OCI-LY7 (cell line): ENCODE measurements around the gene DPPA5. TPM values are rescaled to one million over a fixed set of nuclear protein-coding genes. Genes with fewer than 3 reads are reported as not detected.

Experiments used
- BruUV-seq: library from RNA; stranded (reverse); fragments of 400-500 nt; replicated peaks from 2 replicates; lab custom pipeline; 2021; lab: Mats Ljungman, UMichigan
- CTCF ChIA-PET: fragments of 300-600 bp; sonication (Branson Sonifier 250); formaldehyde crosslinking; loops from one replicate; lab custom pipeline; 2022; ENCODE audit warnings: antibody characterized with exemption; ENCODE audit not compliant: unreplicated experiment; lab: Charles Lee
- POLR2A ChIA-PET: fragments of 300-600 bp; sonication (Branson Sonifier 250); formaldehyde crosslinking; loops from one replicate; lab custom pipeline; 2022; ENCODE audit warnings: antibody characterized with exemption; lab: Charles Lee
- DNase-seq: peaks from one replicate; pipeline ENCODE4 v3.0.0-alpha.2; 2015; ENCODE audit warnings: low spot score
- H2AFZ ChIP-seq: fragments of 200-600 bp; sonication (generic), shearing (Covaris generic); 2 replicates; pipeline ENCODE4 v1.6.1; 2014; ENCODE audit warnings: mild to moderate bottlenecking, antibody characterized with exemption, low read length, moderate library complexity
- H3K27ac ChIP-seq: fragments of 200-600 bp; sonication (generic); 2 replicates; pipeline ENCODE4 v1.5.1; 2014; ENCODE audit warnings: mixed run types, low read depth, mild to moderate bottlenecking, moderate library complexity, low read length, inconsistent platforms; ENCODE audit not compliant: poor library complexity, severe bottlenecking
- H3K36me3 ChIP-seq: fragments of 200-600 bp; sonication (generic); 2 replicates; pipeline ENCODE4 v1.6.1; 2014; ENCODE audit warnings: mild to moderate bottlenecking, antibody characterized with exemption, low read length, moderate library complexity, mixed read lengths; ENCODE audit not compliant: insufficient read depth
- H3K4me1 ChIP-seq: fragments of 200-600 bp; sonication (generic); 2 replicates; pipeline ENCODE4 v1.5.1; 2014; ENCODE audit warnings: mild to moderate bottlenecking, low read length; ENCODE audit not compliant: insufficient read depth, poor library complexity, severe bottlenecking
- H3K4me2 ChIP-seq: fragments of 200-600 bp; sonication (generic); 2 replicates; pipeline ENCODE4 v1.6.1; 2014; ENCODE audit warnings: mild to moderate bottlenecking, low read length
- H3K4me3 ChIP-seq: fragments of 200-600 bp; sonication (generic); 2 replicates; pipeline ENCODE4 v1.5.1; 2014; ENCODE audit warnings: mild to moderate bottlenecking, low read depth, low read length; ENCODE audit not compliant: poor library complexity, severe bottlenecking
- H3K79me2 ChIP-seq: fragments of 200-600 bp; sonication (generic); 2 replicates; pipeline ENCODE4 v1.6.1; 2016; ENCODE audit warnings: low read depth, mild to moderate bottlenecking, low read length, moderate library complexity, mixed read lengths; ENCODE audit not compliant: insufficient read depth
- H3K9me2 ChIP-seq: fragments of 200-600 bp; sonication (generic); 2 replicates; pipeline ENCODE4 v1.6.1; 2016; ENCODE audit warnings: mild to moderate bottlenecking, low read length, mixed read lengths; ENCODE audit not compliant: insufficient read depth
- H3K9me3 ChIP-seq: fragments of 200-600 bp; sonication (generic); 2 replicates; pipeline ENCODE4 v1.6.1; 2014; ENCODE audit warnings: mild to moderate bottlenecking, mixed run types, low read length, mixed read lengths
- H4K20me1 ChIP-seq: fragments of 200-600 bp; sonication (generic); 2 replicates; pipeline ENCODE4 v1.6.1; 2014; ENCODE audit warnings: mild to moderate bottlenecking, antibody characterized with exemption, low read length, moderate library complexity, mixed read lengths; ENCODE audit not compliant: insufficient read depth
- EZH2phosphoT487 ChIP-seq: fragments of 200-600 bp; sonication (generic); IDR thresholded peaks from 2 replicates; pipeline ENCODE4 v1.6.1; 2018; ENCODE audit warnings: low read depth, borderline replicate concordance, mild to moderate bottlenecking, mixed run types, antibody characterized with exemption, low read length, moderate library complexity, mixed read lengths
- intact Hi-C: fragments of 100-400 bp; cut with micrococcal nuclease; formaldehyde crosslinking; loops from one replicate; pipeline ENCODE4 v1.10.0; 2022; ENCODE audit not compliant: unreplicated experiment
- total RNA-seq, 2 experiments: library from RNA; depleted of rRNA in 1 of 2; stranded (reverse); fragments of >200 nt in 1 of 2; shearing (Covaris generic) in 1 of 2; gene quantifications; 2 replicates each; pipeline ENCODE4 v1.2.3, GENCODE V29; 2014 to 2022
- TF ChIP-seq, protein P1 (sequence below): fragments of 200-600 bp; sonication (generic); conservative IDR thresholded peaks from 2 replicates; pipeline ENCODE4 v1.5.1; 2014; ENCODE audit warnings: mild to moderate bottlenecking, antibody characterized with exemption, low read length, moderate library complexity, mixed read lengths

The DPPA5 gene
- total RNA-seq, 2 experiments from 2014 or later: not detected

GRCh38 chr6:73375216-73375615 is 21.1 kb upstream of the DPPA5 start:
- no peaks in the 10 kb centered on the region for H4K20me1 ChIP-seq
- H3K9me3 ChIP-seq: no peaks in the 10 kb centered on the region
- ChIA-PET CTCF (no interaction called here), POLR2A (interaction anchor here (0.8 to 1.1 kb wide), 2 partner anchors 16 to 55 kb away, joined by 3 read pairs; no protein-coding TSS in a partner anchor)
- no peaks in the 10 kb centered on the region for H3K9me2 ChIP-seq
- H3K27ac ChIP-seq: no peak overlapping the region
- H3K4me3 ChIP-seq: no peak overlapping the region
- H3K4me1 ChIP-seq: no peaks in the 10 kb centered on the region
- no peaks in the 10 kb centered on the region for H3K36me3 ChIP-seq
- intact Hi-C loops: no loop called here
- H3K79me2 ChIP-seq: no peaks in the 10 kb centered on the region
- DNase-seq: no peak
- H3K4me2 ChIP-seq: no peak overlapping the region
- BruUV-seq: no TSS peak
- H2AFZ ChIP-seq: no peak overlapping the region
- TF ChIP-seq, protein P1, sequence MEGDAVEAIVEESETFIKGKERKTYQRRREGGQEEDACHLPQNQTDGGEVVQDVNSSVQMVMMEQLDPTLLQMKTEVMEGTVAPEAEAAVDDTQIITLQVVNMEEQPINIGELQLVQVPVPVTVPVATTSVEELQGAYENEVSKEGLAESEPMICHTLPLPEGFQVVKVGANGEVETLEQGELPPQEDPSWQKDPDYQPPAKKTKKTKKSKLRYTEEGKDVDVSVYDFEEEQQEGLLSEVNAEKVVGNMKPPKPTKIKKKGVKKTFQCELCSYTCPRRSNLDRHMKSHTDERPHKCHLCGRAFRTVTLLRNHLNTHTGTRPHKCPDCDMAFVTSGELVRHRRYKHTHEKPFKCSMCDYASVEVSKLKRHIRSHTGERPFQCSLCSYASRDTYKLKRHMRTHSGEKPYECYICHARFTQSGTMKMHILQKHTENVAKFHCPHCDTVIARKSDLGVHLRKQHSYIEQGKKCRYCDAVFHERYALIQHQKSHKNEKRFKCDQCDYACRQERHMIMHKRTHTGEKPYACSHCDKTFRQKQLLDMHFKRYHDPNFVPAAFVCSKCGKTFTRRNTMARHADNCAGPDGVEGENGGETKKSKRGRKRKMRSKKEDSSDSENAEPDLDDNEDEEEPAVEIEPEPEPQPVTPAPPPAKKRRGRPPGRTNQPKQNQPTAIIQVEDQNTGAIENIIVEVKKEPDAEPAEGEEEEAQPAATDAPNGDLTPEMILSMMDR: no peak
- no peak for TF ChIP-seq EZH2phosphoT487

- no peak overlapping the region for H3K4me3 ChIP-seq
- no peak for DNase-seq
- H3K27ac ChIP-seq: no peak overlapping the region
- no TSS peak for BruUV-seq
- no peak for TF ChIP-seq EZH2phosphoT487
- no peaks in the 10 kb centered on the region for H3K4me1 ChIP-seq
- H2AFZ ChIP-seq: no peak overlapping the region
- ChIA-PET POLR2A (interaction anchor here (0.6 to 0.7 kb wide), 3 partner anchors 20 to 65 kb away, joined by 3 read pairs; no protein-coding TSS in a partner anchor), CTCF (no interaction called here)
- H3K4me2 ChIP-seq: no peak overlapping the region
- no peaks in the 10 kb centered on the region for H3K9me3 ChIP-seq
- H3K79me2 ChIP-seq: no peaks in the 10 kb centered on the region
- H3K9me2 ChIP-seq: no peaks in the 10 kb centered on the region
- H4K20me1 ChIP-seq: no peaks in the 10 kb centered on the region
- H3K36me3 ChIP-seq: no peaks in the 10 kb centered on the region
- intact Hi-C loops: no loop called here
Observed at GRCh38 chr6:73372516-73372915, 18.4 kb upstream of the DPPA5 start.

GRCh38 chr6:73371984-73372383 is 17.9 kb upstream of the DPPA5 start:
- no peak for DNase-seq
- TF ChIP-seq EZH2phosphoT487: no peak
- TF ChIP-seq, protein P1: no peak
- Histone ChIP-seq H2AFZ (no peak overlapping the region), H3K4me2 (no peak overlapping the region), H3K36me3 (no peaks in the 10 kb centered on the region), H3K9me2 (no peaks in the 10 kb centered on the region), H4K20me1 (no peaks in the 10 kb centered on the region), H3K4me3 (no peak overlapping the region), H3K9me3 (no peaks in the 10 kb centered on the region), H3K79me2 (no peaks in the 10 kb centered on the region), H3K4me1 (no peaks in the 10 kb centered on the region), H3K27ac (no peak overlapping the region)
- intact Hi-C loops: no loop called here
- no TSS peak for BruUV-seq
- CTCF ChIA-PET: no interaction called here
- POLR2A ChIA-PET: interaction anchor here (0.6 to 0.7 kb wide), 3 partner anchors 21 to 65 kb away, joined by 3 read pairs; no protein-coding TSS in a partner anchor
